OCI-LY7 (cell line): ENCODE measurements around the gene PCARE. TPM values are rescaled to one million over a fixed set of nuclear protein-coding genes. Genes with fewer than 3 reads are reported as not detected.

Experiments used
- BruUV-seq: library from RNA; stranded (reverse); fragments of 400-500 nt; replicated peaks from 2 replicates; lab custom pipeline; 2021; lab: Mats Ljungman, UMichigan
- CTCF ChIA-PET: fragments of 300-600 bp; sonication (Branson Sonifier 250); formaldehyde crosslinking; loops from one replicate; lab custom pipeline; 2022; ENCODE audit warnings: antibody characterized with exemption; ENCODE audit not compliant: unreplicated experiment; lab: Charles Lee
- POLR2A ChIA-PET: fragments of 300-600 bp; sonication (Branson Sonifier 250); formaldehyde crosslinking; loops from one replicate; lab custom pipeline; 2022; ENCODE audit warnings: antibody characterized with exemption; lab: Charles Lee
- DNase-seq: peaks from one replicate; pipeline ENCODE4 v3.0.0-alpha.2; 2015; ENCODE audit warnings: low spot score
- H2AFZ ChIP-seq: fragments of 200-600 bp; sonication (generic), shearing (Covaris generic); 2 replicates; pipeline ENCODE4 v1.6.1; 2014; ENCODE audit warnings: mild to moderate bottlenecking, antibody characterized with exemption, low read length, moderate library complexity
- H3K27ac ChIP-seq: fragments of 200-600 bp; sonication (generic); 2 replicates; pipeline ENCODE4 v1.5.1; 2014; ENCODE audit warnings: mixed run types, low read depth, mild to moderate bottlenecking, moderate library complexity, low read length, inconsistent platforms; ENCODE audit not compliant: poor library complexity, severe bottlenecking
- H3K36me3 ChIP-seq: fragments of 200-600 bp; sonication (generic); 2 replicates; pipeline ENCODE4 v1.6.1; 2014; ENCODE audit warnings: mild to moderate bottlenecking, antibody characterized with exemption, low read length, moderate library complexity, mixed read lengths; ENCODE audit not compliant: insufficient read depth
- H3K4me1 ChIP-seq: fragments of 200-600 bp; sonication (generic); 2 replicates; pipeline ENCODE4 v1.5.1; 2014; ENCODE audit warnings: mild to moderate bottlenecking, low read length; ENCODE audit not compliant: insufficient read depth, poor library complexity, severe bottlenecking
- H3K4me2 ChIP-seq: fragments of 200-600 bp; sonication (generic); 2 replicates; pipeline ENCODE4 v1.6.1; 2014; ENCODE audit warnings: mild to moderate bottlenecking, low read length
- H3K4me3 ChIP-seq: fragments of 200-600 bp; sonication (generic); 2 replicates; pipeline ENCODE4 v1.5.1; 2014; ENCODE audit warnings: mild to moderate bottlenecking, low read depth, low read length; ENCODE audit not compliant: poor library complexity, severe bottlenecking
- H3K79me2 ChIP-seq: fragments of 200-600 bp; sonication (generic); 2 replicates; pipeline ENCODE4 v1.6.1; 2016; ENCODE audit warnings: low read depth, mild to moderate bottlenecking, low read length, moderate library complexity, mixed read lengths; ENCODE audit not compliant: insufficient read depth
- H3K9me2 ChIP-seq: fragments of 200-600 bp; sonication (generic); 2 replicates; pipeline ENCODE4 v1.6.1; 2016; ENCODE audit warnings: mild to moderate bottlenecking, low read length, mixed read lengths; ENCODE audit not compliant: insufficient read depth
- H3K9me3 ChIP-seq: fragments of 200-600 bp; sonication (generic); 2 replicates; pipeline ENCODE4 v1.6.1; 2014; ENCODE audit warnings: mild to moderate bottlenecking, mixed run types, low read length, mixed read lengths
- H4K20me1 ChIP-seq: fragments of 200-600 bp; sonication (generic); 2 replicates; pipeline ENCODE4 v1.6.1; 2014; ENCODE audit warnings: mild to moderate bottlenecking, antibody characterized with exemption, low read length, moderate library complexity, mixed read lengths; ENCODE audit not compliant: insufficient read depth
- EZH2phosphoT487 ChIP-seq: fragments of 200-600 bp; sonication (generic); IDR thresholded peaks from 2 replicates; pipeline ENCODE4 v1.6.1; 2018; ENCODE audit warnings: low read depth, borderline replicate concordance, mild to moderate bottlenecking, mixed run types, antibody characterized with exemption, low read length, moderate library complexity, mixed read lengths
- intact Hi-C: fragments of 100-400 bp; cut with micrococcal nuclease; formaldehyde crosslinking; loops from one replicate; pipeline ENCODE4 v1.10.0; 2022; ENCODE audit not compliant: unreplicated experiment
- total RNA-seq, 2 experiments: library from RNA; depleted of rRNA in 1 of 2; stranded (reverse); fragments of >200 nt in 1 of 2; shearing (Covaris generic) in 1 of 2; gene quantifications; 2 replicates each; pipeline ENCODE4 v1.2.3, GENCODE V29; 2014 to 2022
- TF ChIP-seq, protein P1 (sequence below): fragments of 200-600 bp; sonication (generic); conservative IDR thresholded peaks from 2 replicates; pipeline ENCODE4 v1.5.1; 2014; ENCODE audit warnings: mild to moderate bottlenecking, antibody characterized with exemption, low read length, moderate library complexity, mixed read lengths

The PCARE gene
- total RNA-seq, 2 experiments from 2014 or later, result not detected

DNA sequence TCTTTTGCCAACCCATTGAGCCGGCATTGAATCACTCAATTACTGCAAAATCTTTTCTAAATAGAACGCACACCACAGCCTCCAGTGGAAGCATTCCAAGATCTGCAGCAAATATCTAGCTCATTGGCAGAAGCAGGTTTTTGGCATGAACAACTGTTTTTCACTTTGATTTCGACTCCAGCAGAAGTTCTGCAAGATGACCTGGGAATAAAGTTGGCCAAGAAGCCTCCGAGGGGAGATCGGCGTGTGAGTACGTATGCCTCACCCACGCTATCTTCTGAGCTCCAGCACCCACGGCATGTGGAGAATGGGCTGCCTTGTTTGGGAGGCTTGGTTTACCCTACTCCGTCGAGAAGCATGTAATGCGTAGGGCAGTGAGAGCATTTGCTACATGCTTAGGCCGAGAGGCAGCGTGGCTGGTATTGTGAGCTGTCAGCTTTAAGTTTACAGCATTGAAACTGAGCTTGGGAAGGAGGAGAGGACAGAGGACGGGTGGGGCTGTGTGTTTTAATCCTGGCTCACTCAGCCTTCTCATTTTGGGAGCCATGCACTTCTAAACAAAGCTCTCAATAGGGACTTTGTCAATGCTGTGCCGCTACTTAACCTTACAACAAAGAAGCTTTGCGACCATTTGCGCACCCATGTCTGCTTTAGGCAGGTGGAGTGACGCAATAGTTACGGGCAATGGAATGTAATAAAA lies 10.5 kb downstream of the PCARE start:
- no peaks in the 10 kb centered on the region for H4K20me1 ChIP-seq
- TF ChIP-seq, protein P1, sequence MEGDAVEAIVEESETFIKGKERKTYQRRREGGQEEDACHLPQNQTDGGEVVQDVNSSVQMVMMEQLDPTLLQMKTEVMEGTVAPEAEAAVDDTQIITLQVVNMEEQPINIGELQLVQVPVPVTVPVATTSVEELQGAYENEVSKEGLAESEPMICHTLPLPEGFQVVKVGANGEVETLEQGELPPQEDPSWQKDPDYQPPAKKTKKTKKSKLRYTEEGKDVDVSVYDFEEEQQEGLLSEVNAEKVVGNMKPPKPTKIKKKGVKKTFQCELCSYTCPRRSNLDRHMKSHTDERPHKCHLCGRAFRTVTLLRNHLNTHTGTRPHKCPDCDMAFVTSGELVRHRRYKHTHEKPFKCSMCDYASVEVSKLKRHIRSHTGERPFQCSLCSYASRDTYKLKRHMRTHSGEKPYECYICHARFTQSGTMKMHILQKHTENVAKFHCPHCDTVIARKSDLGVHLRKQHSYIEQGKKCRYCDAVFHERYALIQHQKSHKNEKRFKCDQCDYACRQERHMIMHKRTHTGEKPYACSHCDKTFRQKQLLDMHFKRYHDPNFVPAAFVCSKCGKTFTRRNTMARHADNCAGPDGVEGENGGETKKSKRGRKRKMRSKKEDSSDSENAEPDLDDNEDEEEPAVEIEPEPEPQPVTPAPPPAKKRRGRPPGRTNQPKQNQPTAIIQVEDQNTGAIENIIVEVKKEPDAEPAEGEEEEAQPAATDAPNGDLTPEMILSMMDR, result no peak
- TF ChIP-seq EZH2phosphoT487, result no peak
- no peaks in the 10 kb centered on the region for H3K36me3 ChIP-seq
- H3K9me3 ChIP-seq, result no peaks in the 10 kb centered on the region
- intact Hi-C loops, result no loop called here
- no TSS peak for BruUV-seq
- no peak overlapping the region for H3K4me2 ChIP-seq
- no peaks in the 10 kb centered on the region for H3K4me1 ChIP-seq
- H3K27ac ChIP-seq, result no peak overlapping the region
- H3K79me2 ChIP-seq, result no peaks in the 10 kb centered on the region
- no peak for DNase-seq
- H3K9me2 ChIP-seq, result no peaks in the 10 kb centered on the region
- ChIA-PET POLR2A (interaction anchor here (0.7 kb wide), 1 partner anchor 1356 kb away, joined by 4 read pairs; no protein-coding TSS in a partner anchor), CTCF (interaction anchor here (0.6 kb wide), 1 partner anchor 460 kb away, joined by 3 read pairs; no protein-coding TSS in a partner anchor)
- H3K4me3 ChIP-seq, result no peak overlapping the region
- no peak overlapping the region for H2AFZ ChIP-seq

DNA sequence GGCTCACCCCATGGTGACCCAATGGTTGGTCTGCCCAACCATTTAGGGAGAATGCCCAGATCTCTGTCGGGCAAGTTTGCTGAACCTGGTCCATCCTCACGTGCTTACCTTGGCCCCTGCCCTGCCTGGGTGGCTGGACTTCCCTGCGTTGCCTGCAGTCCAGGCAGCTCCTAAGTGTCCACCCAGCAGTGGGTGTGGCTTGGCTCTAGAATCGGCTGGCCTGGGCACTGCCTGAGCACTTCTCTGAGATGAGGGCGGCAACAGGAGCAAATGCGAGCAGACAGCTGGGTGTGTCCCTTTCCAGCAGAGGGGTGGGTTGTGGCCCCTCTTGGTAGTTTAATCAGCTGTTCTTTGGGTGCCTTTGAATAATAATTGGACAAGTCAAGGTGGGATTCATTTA lies 11.3 kb downstream of the PCARE start:
- Histone ChIP-seq H3K27ac (no peak overlapping the region), H3K36me3 (no peaks in the 10 kb centered on the region), H3K4me1 (no peaks in the 10 kb centered on the region), H3K4me2 (no peak overlapping the region), H3K9me3 (no peaks in the 10 kb centered on the region), H2AFZ (no peak overlapping the region), H4K20me1 (no peaks in the 10 kb centered on the region), H3K79me2 (no peaks in the 10 kb centered on the region), H3K4me3 (no peak overlapping the region), H3K9me2 (no peaks in the 10 kb centered on the region)
- POLR2A ChIA-PET, result no interaction called here
- TF ChIP-seq EZH2phosphoT487, result no peak
- TF ChIP-seq, protein P1, result no peak
- intact Hi-C loops, result no loop called here
- CTCF ChIA-PET, result no interaction called here
- DNase-seq, result no peak
- no TSS peak for BruUV-seq

DNA sequence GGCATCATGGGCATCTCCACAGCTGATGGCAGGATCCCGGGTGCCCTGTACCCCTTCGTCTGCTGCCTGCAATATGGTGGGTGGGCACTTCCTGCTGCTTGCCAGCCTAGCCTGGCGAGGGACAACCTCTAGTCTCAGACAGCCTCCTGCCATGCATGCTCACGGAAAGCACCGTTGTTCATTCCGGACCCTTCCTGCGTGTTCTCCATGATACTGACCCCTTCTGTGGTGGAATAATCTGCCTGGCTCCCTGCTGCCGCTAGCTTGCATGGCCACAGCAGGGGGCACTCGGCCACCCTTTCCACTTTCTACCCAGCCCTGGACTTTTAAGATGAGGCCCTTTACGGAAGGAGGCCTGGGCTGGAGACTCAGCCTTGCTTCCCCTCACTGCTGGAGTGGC lies 12.0 kb downstream of the PCARE start:
- POLR2A ChIA-PET, result no interaction called here
- Histone ChIP-seq H3K4me3 (no peak overlapping the region), H3K79me2 (no peaks in the 10 kb centered on the region), H3K4me2 (no peak overlapping the region), H3K4me1 (no peaks in the 10 kb centered on the region), H3K9me2 (no peaks in the 10 kb centered on the region), H3K9me3 (no peaks in the 10 kb centered on the region), H3K27ac (no peak overlapping the region), H2AFZ (no peak overlapping the region), H3K36me3 (no peaks in the 10 kb centered on the region), H4K20me1 (no peaks in the 10 kb centered on the region)
- TF ChIP-seq, protein P1, result no peak
- no peak for TF ChIP-seq EZH2phosphoT487
- no peak for DNase-seq
- intact Hi-C loops, result no loop called here
- BruUV-seq, result no TSS peak
- CTCF ChIA-PET, result no interaction called here
